Posterior vena cava (tissue), 2 donors: ENCODE data around the gene TGFA. TPM values are rescaled to one million over a fixed set of nuclear protein-coding genes. Genes with fewer than 3 reads are reported as not detected.

ENCODE experiments used
- DNase-seq: peaks from one replicate; pipeline ENCODE4 v3.0.0-alpha.2; 2020; ENCODE audit warnings: low spot score
- intact Hi-C, 2 donors: fragments of 100-400 bp; cut with DNase I; formaldehyde crosslinking; loops; one replicate each; pipeline versions ENCODE4 v1.14.1 to v1.14.2; 2022 to 2023
- total RNA-seq, 2 donors: library from RNA; stranded (reverse); fragmentation: NEBNext Ultra II Directional; extraction: Animal tissue kit (Norgen Biotek cat#: 25700); gene quantifications; one replicate each; pipeline ENCODE4 v1.2.1, GENCODE V29; 2021
- donor health status: DM: yes; HTN: yes; CAD: no.
- donor health status: DM: yes; HTN: yes; CAD: no.

The TGFA gene
- total RNA-seq, 2 donors from 2014 or later, result 0.71 to 1.4 TPM

DNA sequence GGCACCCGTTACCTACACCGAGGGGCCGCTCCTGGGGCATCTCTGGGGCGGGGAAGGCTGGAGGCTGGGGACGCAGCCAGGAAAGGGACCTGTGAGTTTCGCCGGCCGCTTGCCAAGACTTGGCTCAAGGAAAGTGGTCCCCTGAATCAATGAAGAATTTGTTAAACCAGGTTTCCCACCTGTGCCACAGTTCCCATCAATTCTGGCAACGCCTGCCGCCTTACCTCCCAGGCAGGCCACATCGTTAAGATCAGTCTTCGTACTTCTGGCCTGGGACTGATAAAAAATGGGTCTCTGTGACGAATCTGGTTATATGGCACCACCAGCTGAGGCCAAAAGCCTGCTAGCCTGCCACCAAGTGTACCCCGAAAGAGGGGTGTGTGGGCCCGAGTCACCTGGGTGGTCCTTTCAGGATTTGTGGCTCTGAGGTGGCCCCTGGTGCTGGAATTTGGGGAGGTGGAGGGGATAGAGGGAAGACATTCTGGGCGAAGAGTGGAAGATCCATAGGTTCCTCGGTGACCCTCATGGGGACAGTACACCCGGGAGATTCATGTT is 789 bp upstream of the TGFA start:
- intact Hi-C loops, result no loop called here
- DNase-seq, result no peak

DNA sequence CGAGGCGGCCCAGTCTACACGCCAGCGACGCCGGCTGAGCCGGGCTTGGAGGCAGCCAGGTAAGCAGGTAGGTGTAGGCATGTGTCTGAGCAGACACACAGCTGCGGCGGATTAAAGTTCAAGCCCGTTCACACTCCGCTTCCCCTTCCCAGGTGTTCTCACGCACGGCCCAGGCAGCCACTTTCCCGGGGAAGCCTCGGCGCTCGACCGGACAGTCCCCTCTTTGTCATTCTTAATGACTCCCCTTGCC is 367 bp downstream of the TGFA start:
- intact Hi-C loops, result no loop called here
- DNase-seq, result no peak

DNA sequence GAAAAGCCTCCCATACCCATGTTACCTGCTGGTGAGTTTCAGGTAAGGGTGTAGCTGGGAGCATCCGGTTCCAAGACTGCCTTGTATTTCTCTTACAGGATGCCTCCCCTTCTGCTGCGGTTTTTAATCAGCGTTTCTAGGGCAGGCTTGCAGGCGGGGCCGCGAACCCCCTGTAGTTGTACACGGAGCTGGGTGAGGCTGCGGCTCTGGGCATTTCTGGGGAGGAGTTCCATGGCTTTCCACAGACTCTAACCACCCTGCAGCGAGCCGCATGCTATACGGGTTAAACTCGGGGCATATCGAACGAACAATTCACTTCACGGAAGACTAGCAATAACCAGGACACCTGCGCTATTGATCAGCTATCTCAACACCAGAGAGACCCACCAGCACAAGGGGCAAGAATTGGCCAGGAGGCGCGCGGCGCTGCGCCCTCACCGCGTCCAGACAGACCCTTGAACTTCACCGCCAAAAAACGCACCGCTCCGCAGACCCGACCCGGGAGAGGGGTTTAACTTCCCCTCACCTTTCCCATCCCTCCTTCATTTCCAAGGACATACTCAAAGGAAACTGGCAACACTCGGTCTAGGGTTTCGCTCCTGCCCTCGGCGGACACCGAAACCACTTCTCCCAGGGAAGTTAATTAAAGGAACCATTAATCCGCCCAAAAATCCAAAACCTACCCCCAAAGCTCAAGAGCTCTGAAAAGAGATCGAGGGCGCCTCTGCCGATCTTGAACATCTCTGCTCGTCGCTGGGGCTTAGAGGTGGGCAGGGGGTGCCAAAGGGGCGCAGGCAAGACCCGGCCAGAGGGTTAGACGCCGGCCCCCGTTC is 909 bp downstream of the TGFA start:
- no peak for DNase-seq
- intact Hi-C loops, result no loop called here

DNA sequence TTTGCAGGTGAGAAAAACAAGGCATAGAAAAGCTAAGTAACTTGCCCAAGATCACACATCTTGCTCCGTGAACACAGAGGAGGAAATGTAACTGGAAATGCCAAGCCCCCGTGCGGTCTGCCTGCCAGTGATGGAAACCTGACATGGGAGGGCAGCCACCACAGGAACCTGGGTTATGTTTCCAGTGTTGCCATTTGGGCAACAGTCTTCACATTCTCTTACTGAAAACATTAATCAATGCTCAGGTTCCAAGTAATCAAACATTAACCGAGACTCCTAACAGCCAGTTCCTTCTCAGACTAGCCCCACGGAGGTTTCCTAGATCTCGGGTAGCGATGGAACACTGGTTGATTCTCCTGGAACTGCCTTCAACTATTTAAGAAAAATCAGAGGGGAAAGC is 2.5 kb downstream of the TGFA start:
- intact Hi-C loops, result no loop called here
- DNase-seq, result no peak

DNA sequence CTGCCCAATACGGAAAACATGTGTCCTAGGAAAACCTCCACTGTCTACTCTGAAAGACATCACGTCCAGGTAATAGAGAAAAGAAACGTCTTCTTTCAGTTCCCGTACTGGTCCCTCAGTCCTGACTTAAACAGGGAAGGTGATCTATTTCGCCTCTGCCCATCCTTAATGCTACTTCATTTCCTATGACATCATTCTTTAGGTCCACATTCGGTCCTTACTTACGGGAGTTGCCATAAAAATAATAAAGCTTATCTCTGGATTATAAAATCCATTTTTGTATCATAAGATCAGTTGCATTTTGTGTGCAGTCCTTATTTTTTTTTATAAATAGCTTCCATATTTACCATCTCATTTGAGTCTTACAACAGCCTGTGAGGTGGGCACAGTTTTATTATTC is 3.7 kb downstream of the TGFA start:
- no peak for DNase-seq
- intact Hi-C loops, result no loop called here

DNA sequence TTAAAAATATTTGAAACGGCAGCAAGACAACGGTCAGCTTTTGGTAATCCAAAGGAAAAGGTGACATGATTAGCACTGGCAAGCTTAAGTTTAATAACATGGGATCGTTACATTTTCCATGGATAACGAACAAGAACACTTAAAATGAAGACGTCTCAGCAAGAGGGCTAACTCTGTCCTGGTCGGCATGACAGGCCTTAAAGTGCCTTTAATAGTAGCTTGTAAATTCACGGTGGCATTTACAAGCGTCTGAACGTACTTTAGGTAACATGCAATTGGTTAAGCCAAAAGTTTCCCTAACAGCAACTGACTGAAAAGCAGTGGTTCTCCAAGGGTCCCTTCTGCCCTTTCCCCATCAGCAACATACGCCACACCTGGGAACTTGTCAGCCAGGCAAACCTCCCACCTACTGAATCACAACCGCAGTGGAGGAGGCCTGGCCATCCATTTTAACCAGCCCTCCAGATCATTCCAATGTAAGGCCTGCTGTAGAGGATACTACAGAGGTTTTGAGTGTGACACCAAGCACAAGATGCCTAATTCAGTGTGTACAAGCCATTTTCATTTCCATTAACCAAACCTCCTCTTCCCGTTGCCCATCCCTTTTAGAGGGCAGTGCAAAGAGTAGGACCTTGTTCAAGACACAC is 4.4 kb downstream of the TGFA start:
- intact Hi-C loops, result no loop called here
- DNase-seq, result no peak

DNA sequence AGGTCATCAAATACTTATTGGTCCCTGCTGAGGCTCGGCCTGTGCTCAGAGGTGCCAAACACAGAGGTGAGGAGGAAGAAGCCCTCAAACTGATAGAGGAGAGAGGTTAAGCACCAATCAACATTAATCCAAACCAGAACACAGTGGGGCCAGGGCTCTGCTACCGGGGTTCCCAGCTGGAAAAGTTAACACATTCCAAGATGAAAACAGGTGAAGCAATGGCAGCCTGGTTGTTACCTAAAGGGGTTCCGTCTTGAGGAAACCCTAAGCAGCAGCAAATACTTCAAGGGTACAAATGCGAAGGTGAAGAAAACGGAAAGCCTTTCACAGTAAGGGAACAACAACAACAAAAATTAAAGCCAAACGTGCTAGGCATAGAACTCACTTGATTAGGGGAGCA is 5.4 kb downstream of the TGFA start:
- no peak for DNase-seq

DNA sequence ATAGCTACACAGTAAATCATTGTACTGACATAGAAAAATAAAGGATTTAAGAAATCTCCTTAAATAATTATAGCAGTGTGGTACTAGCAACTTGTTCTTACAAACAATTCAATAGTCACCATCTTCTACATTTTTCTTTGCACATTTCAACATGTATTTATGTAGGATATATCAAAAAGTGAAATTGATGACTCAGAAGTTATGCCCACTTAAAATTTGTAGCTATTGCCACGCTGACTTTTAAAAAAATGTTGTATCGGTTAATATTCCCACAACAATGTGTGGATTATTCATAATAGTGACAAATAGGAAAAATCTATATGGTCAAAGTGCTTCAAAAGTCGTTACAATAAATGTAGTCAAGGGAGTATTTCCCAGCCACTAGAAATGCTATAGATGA is 6.7 kb downstream of the TGFA start:
- intact Hi-C loops, result no loop called here
- DNase-seq, result no peak

More for the DNA sequence above, 5.4 kb downstream of the TGFA start:
- intact Hi-C loops, result no loop called here

DNA sequence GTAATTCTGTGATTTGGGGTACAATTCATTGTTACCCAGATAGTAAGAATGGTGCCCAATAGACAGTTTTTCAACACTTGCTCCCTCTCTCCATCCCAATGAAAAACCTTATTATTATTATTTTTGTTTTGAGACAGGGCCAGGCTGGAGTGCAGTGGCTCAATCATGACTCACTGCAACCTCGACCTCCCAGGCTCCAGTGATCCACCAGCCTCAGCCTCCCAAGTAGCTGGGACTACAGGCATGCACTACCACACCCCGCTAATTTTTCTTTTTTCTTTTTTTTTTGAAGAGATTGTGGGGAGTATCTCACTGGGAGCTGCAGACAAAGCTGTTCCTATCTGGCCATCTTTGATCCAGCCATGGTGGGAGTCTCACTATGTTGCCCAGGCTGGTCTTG is 7.2 kb downstream of the TGFA start:
- no peak for DNase-seq
- intact Hi-C loops, result no loop called here

DNA sequence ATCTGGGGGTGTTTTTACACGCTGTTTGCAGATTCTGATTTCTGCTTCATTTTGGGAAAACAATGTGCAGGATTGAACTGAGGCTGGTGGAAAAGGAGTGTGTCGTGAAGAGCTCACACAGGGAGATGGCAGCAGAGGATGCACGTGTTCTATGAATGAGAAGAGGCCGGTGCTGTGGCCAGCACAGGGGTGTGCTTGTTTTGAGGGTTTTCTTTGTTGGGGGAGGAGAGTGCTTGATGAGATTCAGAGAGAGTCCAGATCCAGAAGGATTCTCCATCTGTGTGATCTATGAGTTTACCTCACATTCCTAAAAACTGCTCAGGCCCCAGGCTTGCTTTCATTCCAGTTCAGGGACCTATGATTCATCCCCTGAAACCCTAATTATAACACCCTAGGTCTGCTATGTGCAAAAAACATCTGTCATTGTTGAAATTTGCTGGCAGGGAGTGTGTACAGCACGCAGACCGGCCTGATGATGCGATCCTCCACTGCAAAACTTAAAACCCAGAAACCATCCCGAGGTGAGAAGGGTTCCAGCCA is 12.1 kb downstream of the TGFA start:
- intact Hi-C loops, result no loop called here

DNA sequence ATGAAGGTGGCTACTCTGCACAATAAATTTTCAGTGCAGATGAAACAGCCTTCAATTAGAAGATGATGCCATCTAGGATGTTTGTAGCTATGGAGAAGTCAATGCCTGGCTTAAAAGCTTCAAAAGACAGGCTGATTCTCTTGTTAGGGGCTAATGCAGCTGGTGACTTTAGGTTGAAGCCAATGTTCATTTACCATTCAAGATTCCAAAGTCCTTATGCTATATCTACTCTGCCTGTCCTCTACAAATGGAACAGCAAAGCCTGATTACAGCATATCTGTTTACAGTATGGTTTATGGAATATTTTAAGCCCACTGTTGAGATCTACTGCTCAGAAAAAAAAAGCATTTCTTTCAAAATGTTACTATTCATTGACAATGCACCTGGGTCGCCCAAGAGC is 15.8 kb downstream of the TGFA start:
- intact Hi-C loops, result no loop called here

More for the DNA sequence above, 12.1 kb downstream of the TGFA start:
- no peak for DNase-seq

DNA sequence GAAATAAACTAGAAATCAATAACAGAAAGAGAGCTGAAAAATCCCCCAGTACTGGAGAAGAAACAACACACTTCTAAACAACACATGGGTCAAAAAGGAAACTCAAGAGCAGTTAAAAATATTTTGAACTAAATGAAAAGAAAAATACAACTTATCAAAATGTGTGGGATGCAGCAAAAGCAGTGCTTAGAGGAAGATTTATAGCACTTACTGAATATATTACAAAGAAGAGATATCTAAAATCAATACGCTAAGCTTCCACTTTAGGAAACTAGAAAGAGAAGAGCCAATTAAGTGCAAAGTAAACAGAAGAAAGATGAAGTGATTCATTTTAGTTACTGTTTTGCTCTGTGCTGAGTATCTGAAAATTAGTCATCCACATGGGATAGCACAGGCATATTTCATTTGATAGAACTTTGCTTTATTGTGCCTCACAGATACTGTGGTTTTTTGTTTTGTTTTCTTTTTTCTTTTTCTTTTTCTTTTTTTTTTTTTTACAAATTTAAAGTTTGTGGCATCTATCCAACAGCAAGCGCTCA is 17.0 kb downstream of the TGFA start:
- DNase-seq, result no peak
- intact Hi-C loops, result no loop called here

More for the DNA sequence above, 15.8 kb downstream of the TGFA start:
- DNase-seq, result no peak

DNA sequence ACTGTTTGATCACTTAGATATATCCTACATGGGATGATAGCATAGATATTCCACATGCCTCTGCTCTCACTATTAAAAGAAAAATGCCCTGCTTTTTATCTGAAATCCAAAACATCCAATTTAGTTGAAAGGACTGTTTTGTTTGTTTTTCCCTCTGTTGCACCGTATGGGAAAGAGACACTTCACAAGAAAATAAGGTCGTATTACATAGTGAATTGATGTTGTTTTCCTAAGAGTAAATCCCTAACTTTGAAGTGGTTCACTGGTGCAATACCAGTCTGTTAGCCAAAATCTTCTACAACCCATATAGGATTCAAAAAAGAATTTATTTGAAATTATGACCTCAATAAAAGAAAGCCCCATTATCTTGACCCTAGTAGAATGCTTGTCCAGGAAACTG is 18.1 kb downstream of the TGFA start:
- intact Hi-C loops, result no loop called here

DNA sequence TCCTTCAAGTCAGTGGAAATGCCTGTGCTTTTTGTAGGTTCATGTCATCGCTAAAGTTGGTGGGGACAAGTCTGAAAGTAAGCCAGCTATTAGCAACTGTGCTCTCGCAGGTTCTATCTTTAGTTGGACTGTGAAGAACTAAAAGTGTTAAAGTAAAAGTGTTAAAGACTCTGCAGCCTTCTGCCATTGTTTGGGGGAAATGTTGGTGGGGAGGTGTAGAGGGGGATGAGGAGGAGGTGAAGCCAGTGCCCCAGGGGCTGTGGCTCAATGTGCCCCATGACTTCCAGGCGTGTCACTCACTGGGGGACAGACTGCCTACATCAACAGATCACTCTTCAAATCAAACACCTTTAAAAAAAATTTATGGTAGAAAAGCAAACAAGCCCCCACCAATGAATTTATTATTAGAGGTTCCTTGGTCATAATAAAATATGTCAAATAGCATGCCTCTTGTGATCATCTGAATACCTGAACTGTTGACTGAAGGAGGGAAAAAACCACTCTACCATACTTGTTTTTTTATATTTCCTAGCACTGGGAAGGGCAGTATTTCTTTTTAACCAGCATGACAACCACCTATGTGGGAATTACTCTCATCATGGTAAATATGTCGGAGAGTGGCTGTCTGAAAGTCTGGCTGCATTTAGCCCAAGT is 19.3 kb downstream of the TGFA start:
- intact Hi-C loops, result no loop called here
- no peak for DNase-seq

More for the DNA sequence above, 18.1 kb downstream of the TGFA start:
- no peak for DNase-seq

DNA sequence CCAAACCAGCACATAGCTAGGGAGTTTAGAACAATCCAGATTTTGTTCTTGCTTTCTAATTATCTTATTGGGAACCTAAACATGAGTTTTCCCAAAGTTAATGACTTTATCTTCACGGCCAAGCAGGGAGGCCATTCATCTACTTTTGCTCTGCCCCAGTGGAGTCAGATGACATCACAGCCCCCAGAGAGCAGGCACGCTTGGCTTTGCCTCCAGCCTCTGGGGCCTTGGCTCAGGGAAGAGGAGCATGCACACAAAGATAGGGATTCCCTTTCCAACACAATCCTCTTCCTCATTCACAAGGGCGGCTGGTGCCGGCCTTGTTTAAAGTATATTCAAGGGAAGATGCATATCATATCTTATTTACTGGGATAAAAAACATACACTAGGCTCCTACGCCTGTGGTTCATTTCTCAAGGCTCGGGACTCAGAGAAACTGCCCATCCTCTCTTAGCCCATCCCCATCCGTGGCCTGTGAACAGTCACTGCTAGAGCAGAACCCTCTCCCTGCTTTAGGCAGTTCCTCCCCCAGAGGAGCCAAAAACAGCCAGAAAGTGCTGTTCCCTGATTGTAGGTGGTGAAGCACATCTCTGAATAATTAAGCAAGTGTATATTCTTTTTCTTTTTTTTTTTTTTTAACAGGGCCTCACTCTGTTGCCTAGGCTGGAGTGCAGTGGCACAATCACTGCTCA is 21.2 kb downstream of the TGFA start:
- no peak for DNase-seq
- intact Hi-C loops, result no loop called here

DNA sequence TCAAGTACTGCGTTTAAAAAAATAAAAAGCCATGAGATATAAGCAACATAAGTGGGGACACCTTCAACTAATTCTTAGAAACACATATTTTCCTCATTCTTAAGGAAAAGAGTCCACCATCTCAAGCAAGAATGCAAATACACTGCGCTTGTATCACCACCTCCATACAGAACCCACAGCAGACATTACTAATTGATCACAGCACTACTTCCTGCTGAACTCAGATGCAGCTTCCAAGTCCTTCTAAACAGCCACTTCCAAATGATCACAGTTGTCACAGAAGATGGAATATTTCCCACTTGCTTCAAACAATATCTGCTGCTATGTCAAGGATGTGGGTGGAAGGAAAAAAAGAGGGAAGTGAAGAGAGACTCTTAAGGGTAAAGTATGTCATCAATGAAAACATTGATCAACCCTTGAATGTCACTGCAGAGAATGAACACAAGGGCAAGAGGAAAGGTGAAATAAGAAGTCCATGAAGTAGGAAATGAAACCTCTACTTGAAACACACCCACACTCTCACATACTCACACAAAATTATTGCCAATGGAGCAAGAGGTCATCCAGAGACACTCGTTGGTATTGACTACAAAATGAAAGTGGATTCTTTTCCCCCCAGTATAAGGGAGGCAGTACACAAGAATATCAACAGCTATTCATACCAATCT is 22.1 kb downstream of the TGFA start:
- DNase-seq, result no peak
- intact Hi-C loops, result no loop called here

DNA sequence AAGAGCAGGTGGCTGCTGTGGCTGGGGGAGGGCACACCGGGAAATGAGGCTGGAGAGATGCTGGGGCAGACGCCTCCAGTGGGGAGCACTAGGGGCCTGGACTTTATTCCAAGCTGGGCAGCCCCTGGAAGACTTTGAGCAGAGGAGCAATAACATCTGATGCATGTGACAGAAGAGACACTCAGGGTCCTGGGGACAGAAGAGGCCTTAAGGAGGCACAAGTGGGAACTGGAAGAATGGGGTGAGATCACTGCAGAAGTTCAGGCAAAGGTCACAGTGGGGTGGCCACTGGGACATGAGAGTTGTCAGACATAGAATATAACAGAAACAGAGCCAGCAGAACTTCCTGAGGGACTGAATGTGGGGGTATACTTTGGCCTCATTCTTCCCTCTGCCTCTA is 24.0 kb downstream of the TGFA start:
- intact Hi-C loops, result no loop called here
- no peak for DNase-seq

DNA sequence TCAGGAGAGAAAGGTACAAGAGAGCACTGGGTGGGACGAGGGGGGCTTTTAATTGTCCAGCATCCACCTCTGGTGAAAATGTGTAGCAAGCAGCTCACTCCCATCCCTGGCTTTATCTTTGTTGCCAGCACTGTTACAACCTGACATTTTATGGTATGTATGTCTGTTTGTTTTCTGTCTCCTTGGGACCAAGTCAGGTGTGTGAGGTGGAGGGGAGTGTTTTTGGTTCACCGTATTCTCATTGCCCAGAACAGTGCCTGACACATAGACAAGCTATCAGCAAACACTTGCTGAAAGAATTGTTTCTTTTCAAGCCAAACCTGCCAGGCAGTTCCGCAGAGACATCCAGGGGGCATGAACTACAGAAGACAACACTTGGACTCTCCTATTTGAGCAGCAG is 24.7 kb downstream of the TGFA start:
- no peak for DNase-seq
- intact Hi-C loops, result no loop called here

DNA sequence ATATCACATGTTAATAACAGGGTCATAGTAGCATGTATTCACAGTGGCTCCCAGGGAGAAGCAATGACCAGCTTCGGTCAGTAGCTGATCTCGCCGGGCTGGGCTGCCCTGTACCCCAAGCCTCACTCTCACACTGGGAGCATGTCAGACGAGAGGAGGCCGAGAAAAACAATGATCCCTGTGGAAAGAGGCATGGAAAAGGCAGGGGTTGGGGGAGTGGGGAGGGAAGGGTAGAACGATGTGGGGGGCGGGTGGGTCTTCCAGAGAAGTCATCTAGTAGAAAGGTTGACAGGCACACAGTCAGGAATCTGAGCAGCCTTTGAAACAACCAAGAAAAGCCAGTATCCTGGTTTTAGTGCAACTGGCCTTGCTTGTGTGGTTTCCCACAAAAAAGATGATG is 25.4 kb downstream of the TGFA start:
- no peak for DNase-seq
- intact Hi-C loops, result no loop called here
